CD4-positive, alpha-beta T cell treated with Interleukin-21 for 1 hour (primary cell): ENCODE data around the gene KRTAP4-12.
"Not testable (repeated sequence)": the region's sequence is repeated elsewhere in the genome, so short reads cannot be mapped to it uniquely, and the experiment has no call there.

Source experiments
- DNase-seq: peaks from one replicate; pipeline ENCODE4 v3.0.0-alpha.2; 2020

The KRTAP4-12 gene

GRCh38 chr17:41123991-41124371 lies at the start of gene KRTAP4-12:
Gene KRTAP4-12 (minus strand): TSS chr17:41124182. CDS start chr17:41124122, 60 bp downstream.
- not testable (repeated sequence) for DNase-seq

GRCh38 chr17:41171886-41172285 lies 47.9 kb upstream of the KRTAP4-12 start:
- no peak for DNase-seq

- no peak for DNase-seq
These were observed 44.1 kb upstream of the KRTAP4-12 start, which contains the start of gene KRTAP4-3 for GRCh38 chr17:41168121-41168520. Gene KRTAP4-3 (minus strand): TSS chr17:41168221. CDS start chr17:41168172, 49 bp downstream.

DNA sequence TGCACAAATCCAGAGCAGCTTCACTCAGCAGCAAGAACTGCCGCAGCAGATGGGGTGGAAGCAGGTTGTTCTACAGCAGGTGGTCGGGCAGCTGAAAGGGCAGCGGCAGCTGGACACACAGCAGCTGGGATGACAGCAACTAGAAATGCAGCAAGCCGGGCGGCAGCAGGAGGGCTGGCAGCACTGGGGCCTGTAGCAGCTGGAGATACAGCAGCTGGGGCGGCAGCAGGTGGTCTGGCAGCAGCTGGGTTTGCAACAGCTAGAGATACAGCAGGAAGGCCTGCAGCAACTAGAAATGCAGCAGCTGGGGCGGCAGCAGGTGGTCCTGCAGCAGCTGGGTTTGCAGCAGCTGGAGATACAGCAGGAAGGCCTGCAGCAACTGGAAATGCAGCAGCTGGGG lies 43.6 kb upstream of the KRTAP4-12 start:
- no peak for DNase-seq

GRCh38 chr17:41163828-41164227 lies 39.8 kb upstream of the KRTAP4-12 start:
- DNase-seq = no peak

DNA sequence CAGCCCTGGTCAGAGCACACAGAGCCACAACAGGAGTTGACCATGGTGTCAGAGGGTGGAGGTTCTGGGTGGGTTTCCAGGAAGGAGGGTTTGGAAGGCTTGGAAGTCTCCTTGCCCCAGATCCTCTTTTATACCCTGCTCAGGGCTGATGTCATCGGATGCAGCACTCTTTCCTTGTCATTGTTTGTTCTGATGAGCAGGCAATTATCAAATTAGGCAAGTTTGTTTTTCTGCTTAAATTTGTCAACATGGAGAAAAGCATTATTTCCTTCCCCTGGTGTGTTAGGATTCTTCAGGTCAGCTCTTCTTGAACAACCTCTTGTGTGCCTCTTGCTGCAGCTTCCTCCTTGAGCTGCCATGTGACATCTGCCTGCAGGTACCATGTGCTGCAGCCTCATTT lies 36.7 kb upstream of the KRTAP4-12 start, which contains the start of gene KRTAP4-4:
KRTAP4-4 (minus strand) TSS at position 101 of the 400 bp plus-strand sequence; CDS start at position 44, 57 bp downstream.
- DNase-seq = no peak

- not testable (repeated sequence) for DNase-seq
These were observed 36.2 kb upstream of the KRTAP4-12 start for GRCh38 chr17:41160190-41160589.

- no peak for DNase-seq
These were observed 29.9 kb upstream of the KRTAP4-12 start for GRCh38 chr17:41153856-41154255.

- no peak for DNase-seq
These were observed 27.5 kb upstream of the KRTAP4-12 start for GRCh38 chr17:41151525-41151924.

GRCh38 chr17:41150026-41150425 lies 26.0 kb upstream of the KRTAP4-12 start:
- DNase-seq = no peak

GRCh38 chr17:41149652-41149985 lies 25.6 kb upstream of the KRTAP4-12 start, which contains the start of gene KRTAP4-5:
Gene KRTAP4-5 (minus strand): TSS chr17:41149825. CDS start chr17:41149767, 58 bp downstream.
- no peak for DNase-seq

GRCh38 chr17:41148971-41149651 lies 25.1 kb upstream of the KRTAP4-12 start:
- DNase-seq = not testable (repeated sequence)

GRCh38 chr17:41147531-41148204 lies 23.7 kb upstream of the KRTAP4-12 start:
- no peak for DNase-seq

- no peak for DNase-seq
These were observed 21.3 kb upstream of the KRTAP4-12 start for GRCh38 chr17:41145261-41145660.

DNA sequence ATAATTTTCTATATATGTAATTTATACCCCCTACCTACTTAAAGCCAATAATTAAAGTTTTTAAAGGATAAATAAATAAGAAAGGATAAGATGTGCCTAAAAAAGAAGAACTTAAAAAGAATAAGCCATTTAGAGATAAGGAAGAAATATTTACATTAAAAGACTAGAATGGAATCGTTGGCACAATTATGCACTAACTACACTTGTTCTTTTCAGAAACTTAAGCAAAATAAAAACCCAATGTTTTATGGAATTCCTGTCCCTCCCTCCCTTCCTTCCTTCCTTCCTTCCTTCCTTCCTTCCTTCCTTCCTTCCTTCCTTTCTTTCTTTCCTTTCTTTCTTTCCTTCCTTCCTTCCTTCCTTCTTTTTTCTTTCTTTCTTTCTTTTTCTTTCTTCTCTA lies 20.9 kb upstream of the KRTAP4-12 start:
- DNase-seq = no peak

- DNase-seq = no peak
These were observed 17.4 kb upstream of the KRTAP4-12 start for GRCh38 chr17:41141361-41141760.

GRCh38 chr17:41140360-41141131 lies 16.6 kb upstream of the KRTAP4-12 start, which contains the start of gene KRTAP4-6:
Gene KRTAP4-6 (minus strand): TSS chr17:41140544. CDS start chr17:41140487, 57 bp downstream.
- no peak for DNase-seq

DNA sequence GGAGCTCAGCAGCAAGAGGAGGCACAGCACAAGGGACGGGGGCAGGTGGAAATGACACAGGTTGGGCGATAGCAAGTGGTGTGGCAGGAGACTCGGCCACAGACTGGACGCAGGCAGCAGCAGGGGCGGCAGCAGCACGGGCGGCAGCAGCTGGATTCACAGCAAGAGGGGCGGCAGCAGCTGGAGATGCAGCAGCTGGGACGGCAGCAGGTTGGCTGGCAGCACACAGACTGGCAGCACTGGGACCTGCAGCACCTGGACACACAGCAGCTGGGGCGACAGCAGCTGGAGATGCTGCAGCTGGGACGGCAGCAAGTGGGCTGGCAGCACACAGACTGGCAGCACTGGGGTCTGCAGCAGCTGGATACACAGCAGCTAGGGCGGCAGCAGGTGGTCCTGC lies 15.9 kb upstream of the KRTAP4-12 start:
- not testable (repeated sequence) for DNase-seq

DNA sequence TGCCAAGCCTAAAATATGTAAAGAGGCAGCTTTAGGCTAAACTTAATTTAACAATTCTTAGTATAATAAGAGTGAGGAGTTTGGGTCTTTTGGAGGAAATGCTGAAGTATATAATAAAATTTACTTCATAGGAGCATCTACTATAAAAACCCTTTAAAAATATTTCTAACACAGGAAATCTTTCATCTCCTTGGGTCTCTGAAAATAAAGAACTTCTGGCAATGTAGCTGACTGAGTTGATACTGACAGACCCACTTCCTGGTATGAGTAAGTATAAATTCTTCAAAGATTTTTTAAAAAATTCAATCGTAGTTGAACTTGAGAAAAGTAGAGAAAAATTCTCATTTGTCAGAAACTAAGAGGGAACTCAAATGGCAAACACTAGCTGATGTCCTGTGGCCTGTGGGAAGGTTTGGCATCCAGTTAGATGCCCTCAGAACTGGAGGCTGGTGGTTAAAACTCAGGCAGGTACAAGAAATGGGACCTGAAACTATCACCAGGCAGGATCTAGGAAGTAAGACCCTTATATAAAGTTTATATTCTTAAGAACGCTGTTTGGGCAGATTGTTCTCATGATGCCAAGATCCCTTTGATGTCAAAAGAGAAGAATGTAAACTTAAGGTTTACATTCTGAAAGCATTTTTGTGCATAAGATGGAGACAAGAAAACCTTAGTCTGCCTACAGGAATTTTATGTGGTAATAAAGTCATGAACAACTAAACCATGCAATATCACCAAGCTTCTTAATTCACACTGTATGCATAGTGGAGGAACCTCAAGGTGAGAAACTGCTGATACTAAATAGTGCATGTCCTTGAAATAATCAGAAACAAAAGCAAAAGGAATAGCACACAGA lies 10.1 kb upstream of the KRTAP4-12 start:
- DNase-seq = no peak

DNA sequence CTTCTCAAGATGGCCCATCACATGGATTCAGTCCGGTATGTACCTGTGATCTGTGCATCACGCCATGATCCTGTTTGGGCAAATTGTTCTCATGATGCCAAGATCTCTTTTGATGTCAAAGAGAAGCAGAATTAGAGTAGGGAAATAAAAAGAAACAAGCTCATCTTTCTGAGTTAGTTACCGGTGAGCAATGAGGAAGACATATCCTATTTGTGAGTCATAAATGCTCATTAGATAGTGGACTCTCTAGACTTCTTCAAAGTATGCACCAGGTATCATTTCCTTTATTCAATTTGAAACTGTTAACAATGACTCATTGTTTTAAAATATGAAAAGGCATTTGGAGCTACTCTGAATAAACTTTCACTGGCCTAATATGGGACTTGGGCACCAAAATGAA lies 8.0 kb upstream of the KRTAP4-12 start:
- DNase-seq = no peak

DNA sequence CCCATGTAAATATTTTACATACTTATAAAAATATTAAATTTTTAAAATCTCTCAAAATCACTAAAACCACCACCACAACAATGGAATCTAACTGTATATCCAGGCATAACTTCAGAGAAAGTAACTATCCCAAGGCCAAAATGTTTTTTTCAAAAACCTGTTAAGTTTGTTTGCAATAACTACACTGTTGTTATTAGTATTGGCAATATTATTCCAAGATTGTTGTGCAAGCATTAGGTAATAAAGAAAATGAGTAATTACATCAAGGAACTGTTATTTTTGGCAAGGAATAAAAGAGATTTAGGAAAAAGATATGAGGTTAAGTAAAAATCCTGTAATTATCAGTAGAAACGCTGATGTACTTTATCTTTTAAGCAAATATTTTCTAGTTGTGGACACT lies 3.4 kb upstream of the KRTAP4-12 start:
- no peak for DNase-seq

GRCh38 chr17:41126412-41126811 lies 2.4 kb upstream of the KRTAP4-12 start:
- no peak for DNase-seq
